ENCODE measurements around the gene IMPG1. TPM values are rescaled to one million over a fixed set of nuclear protein-coding genes. Genes with fewer than 3 reads are reported as not detected.

The IMPG1 gene
- not detected in 2 replicates for total RNA-seq

DNA sequence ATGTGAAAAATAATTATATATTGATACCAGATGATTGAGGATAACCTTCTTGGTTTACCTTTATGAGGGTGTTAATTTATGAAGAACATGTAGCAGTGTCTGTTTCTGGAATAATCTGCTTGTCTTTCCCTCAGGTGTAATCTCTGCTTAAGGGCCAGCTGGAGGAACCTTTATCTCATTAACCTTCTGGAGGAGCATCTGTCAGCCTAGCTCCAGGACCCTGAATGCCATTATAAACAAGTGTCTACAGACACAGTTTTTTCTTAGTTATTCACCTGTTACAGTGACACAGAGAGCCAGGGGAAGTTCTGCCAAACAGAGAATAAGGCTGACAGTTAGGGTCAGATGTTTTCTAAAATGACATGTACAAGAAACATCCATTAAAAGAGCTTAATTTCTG, at the start of gene IMPG1:
Gene IMPG1, minus strand, starts transcription at position 101 of the 400 bp plus-strand sequence. CDS start 174 bp downstream, outside the sequence.

Measured in dermis lymphatic vessel endothelial cell (primary cell).